NT2/D1 (cell line): Measurements from ENCODE around the gene LCA5.

Source experiments
- DNase-seq: peaks from one replicate; pipeline ENCODE4 v3.0.0-alpha.2; 2011; ENCODE audit warnings: low read depth, low spot score
- H3K27me3 ChIP-seq: 2 replicates; pipeline ENCODE4 v1.6.0; 2011; ENCODE audit warnings: mild to moderate bottlenecking; ENCODE audit not compliant: insufficient read length, insufficient read depth
- H3K36me3 ChIP-seq: 2 replicates; pipeline ENCODE4 v1.6.1; 2011; ENCODE audit warnings: mild to moderate bottlenecking, low read length, mixed read lengths; ENCODE audit not compliant: insufficient read depth, insufficient read length
- H3K4me1 ChIP-seq: 2 replicates; pipeline ENCODE4 v1.5.1; 2011; ENCODE audit not compliant: insufficient read depth, insufficient read length
- H3K4me3 ChIP-seq: 2 replicates; pipeline ENCODE4 v1.5.1; 2011; ENCODE audit warnings: low read depth; ENCODE audit not compliant: insufficient read length
- H3K9ac ChIP-seq: 2 replicates; pipeline ENCODE4 v1.6.0; 2011; ENCODE audit warnings: low read depth; ENCODE audit not compliant: insufficient read length
- H3K9me3 ChIP-seq: 2 replicates; pipeline ENCODE4 v1.5.1; 2011; ENCODE audit warnings: mild to moderate bottlenecking, low read length; ENCODE audit not compliant: insufficient read depth
- SUZ12 ChIP-seq: IDR thresholded peaks from 2 replicates; pipeline ENCODE4 v1.6.1; 2011; ENCODE audit not compliant: insufficient read length, insufficient read depth; ENCODE audit errors: extremely low read depth
- YY1 ChIP-seq: IDR thresholded peaks from 2 replicates; pipeline ENCODE4 v1.6.1; 2011; ENCODE audit not compliant: insufficient read length, insufficient read depth
- ZNF274 ChIP-seq: IDR thresholded peaks from 2 replicates; pipeline ENCODE4 v1.6.1; 2011; ENCODE audit warnings: mild to moderate bottlenecking, low read depth, low read length

LCA5 gene

GRCh38 chr6:79495246-79495645 lies 42.0 kb downstream of the LCA5 start:
- Histone ChIP-seq H3K9ac (no peak overlapping the region), H3K4me1 (no peaks in the 10 kb centered on the region), H3K36me3 (no peaks in the 10 kb centered on the region), H3K27me3 (no peaks in the 10 kb centered on the region), H3K4me3 (no peak overlapping the region), H3K9me3 (no peaks in the 10 kb centered on the region; the same call in 1 of the 2 replicates)
- no peak for DNase-seq
- TF ChIP-seq YY1, result no peak
- TF ChIP-seq SUZ12, result no peak
- no peak for TF ChIP-seq ZNF274

GRCh38 chr6:79494841-79495240 lies 42.4 kb downstream of the LCA5 start:
- TF ChIP-seq YY1, result no peak
- Histone ChIP-seq H3K4me1 (no peaks in the 10 kb centered on the region), H3K9me3 (no peaks in the 10 kb centered on the region; the same call in 1 of the 2 replicates), H3K36me3 (no peaks in the 10 kb centered on the region), H3K9ac (no peak overlapping the region), H3K4me3 (no peak overlapping the region), H3K27me3 (no peaks in the 10 kb centered on the region)
- DNase-seq, result peak; percentile 13

GRCh38 chr6:79470728-79471127 lies 66.5 kb downstream of the LCA5 start:
- Histone ChIP-seq H3K4me3 (no peak overlapping the region), H3K9ac (no peak overlapping the region), H3K27me3 (no peaks in the 10 kb centered on the region), H3K9me3 (no peaks in the 10 kb centered on the region), H3K4me1 (no peaks in the 10 kb centered on the region), H3K36me3 (no peaks in the 10 kb centered on the region)
- no peak for TF ChIP-seq YY1
- no peak for DNase-seq

- no peaks in the 10 kb centered on the region for H3K36me3 ChIP-seq
- no peak overlapping the region for H3K4me3 ChIP-seq
- H3K9ac ChIP-seq, result no peak overlapping the region
- H3K9me3 ChIP-seq, result no peaks in the 10 kb centered on the region
- H3K4me1 ChIP-seq, result no peaks in the 10 kb centered on the region
- TF ChIP-seq SUZ12 (no peak), YY1 (no peak), ZNF274 (no peak)
- DNase-seq, result no peak
- H3K27me3 ChIP-seq, result no peaks in the 10 kb centered on the region
Observed at GRCh38 chr6:79469376-79470246, 67.6 kb downstream of the LCA5 start.

GRCh38 chr6:79468587-79468986 lies 68.6 kb downstream of the LCA5 start:
- no peak for TF ChIP-seq ZNF274
- no peak for TF ChIP-seq SUZ12
- TF ChIP-seq YY1, result no peak
- H3K36me3 ChIP-seq, result no peaks in the 10 kb centered on the region
- no peaks in the 10 kb centered on the region for H3K9me3 ChIP-seq
- no peak overlapping the region for H3K9ac ChIP-seq
- no peaks in the 10 kb centered on the region for H3K4me1 ChIP-seq
- DNase-seq, result no peak
- no peak overlapping the region for H3K4me3 ChIP-seq
- no peaks in the 10 kb centered on the region for H3K27me3 ChIP-seq

GRCh38 chr6:79468116-79468515 lies 69.1 kb downstream of the LCA5 start:
- no peaks in the 10 kb centered on the region for H3K36me3 ChIP-seq
- no peaks in the 10 kb centered on the region for H3K27me3 ChIP-seq
- H3K4me3 ChIP-seq, result no peak overlapping the region
- no peak for DNase-seq
- H3K9ac ChIP-seq, result no peak overlapping the region
- no peak for TF ChIP-seq YY1
- TF ChIP-seq ZNF274, result no peak
- no peak for TF ChIP-seq SUZ12
- no peaks in the 10 kb centered on the region for H3K4me1 ChIP-seq
- H3K9me3 ChIP-seq, result no peaks in the 10 kb centered on the region

GRCh38 chr6:79467716-79468115 lies 69.5 kb downstream of the LCA5 start:
- H3K36me3 ChIP-seq, result no peaks in the 10 kb centered on the region
- no peak overlapping the region for H3K4me3 ChIP-seq
- no peak for DNase-seq
- no peaks in the 10 kb centered on the region for H3K4me1 ChIP-seq
- H3K9ac ChIP-seq, result no peak overlapping the region
- H3K9me3 ChIP-seq, result no peaks in the 10 kb centered on the region
- TF ChIP-seq SUZ12 (no peak), ZNF274 (no peak), YY1 (no peak)
- H3K27me3 ChIP-seq, result no peaks in the 10 kb centered on the region
